COLO829 (cell line): ENCODE results near the gene FSTL5.
"Not testable (repeated sequence)": the region's sequence is repeated elsewhere in the genome, so short reads cannot be mapped to it uniquely, and the experiment has no call there.

ENCODE experiments used
- DNase-seq: peaks from one replicate; pipeline ENCODE4 v3.0.0; 2012; ENCODE audit warnings: low spot score

Gene FSTL5

GRCh38 chr4:162103908-162104307 is 59.9 kb downstream of the FSTL5 start:
- not testable (repeated sequence) for DNase-seq

GRCh38 chr4:162102713-162103112 is 61.1 kb downstream of the FSTL5 start:
- DNase-seq = no peak

GRCh38 chr4:162101337-162101736 is 62.5 kb downstream of the FSTL5 start:
- DNase-seq = no peak

- no peak for DNase-seq
Measured at GRCh38 chr4:162075726-162076125, 88.1 kb downstream of the FSTL5 start.

- no peak for DNase-seq
Measured at GRCh38 chr4:162061214-162061613, 102.6 kb downstream of the FSTL5 start.

- DNase-seq = no peak
Measured at GRCh38 chr4:162059656-162060055, 104.1 kb downstream of the FSTL5 start.

- DNase-seq = no peak
Measured at GRCh38 chr4:162056990-162057389, 106.8 kb downstream of the FSTL5 start.

GRCh38 chr4:162046135-162046534 is 117.7 kb downstream of the FSTL5 start:
- no peak for DNase-seq

- no peak for DNase-seq
Measured at GRCh38 chr4:162038112-162038511, 125.7 kb downstream of the FSTL5 start.

- DNase-seq = no peak
Measured at GRCh38 chr4:162017863-162018262, 145.9 kb downstream of the FSTL5 start.

GRCh38 chr4:162016991-162017390 is 146.8 kb downstream of the FSTL5 start:
- no peak for DNase-seq

GRCh38 chr4:162016219-162016618 is 147.6 kb downstream of the FSTL5 start:
- no peak for DNase-seq

GRCh38 chr4:162015090-162015489 is 148.7 kb downstream of the FSTL5 start:
- DNase-seq = no peak

GRCh38 chr4:162011089-162011488 is 152.7 kb downstream of the FSTL5 start:
- DNase-seq = no peak

GRCh38 chr4:162010362-162010761 is 153.4 kb downstream of the FSTL5 start:
- DNase-seq = no peak

- no peak for DNase-seq
Measured at GRCh38 chr4:161992317-161992716, 171.5 kb downstream of the FSTL5 start.

GRCh38 chr4:161991811-161992210 is 172.0 kb downstream of the FSTL5 start:
- no peak for DNase-seq

GRCh38 chr4:161990721-161991120 is 173.1 kb downstream of the FSTL5 start:
- no peak for DNase-seq

- no peak for DNase-seq
Measured at GRCh38 chr4:161988946-161989345, 174.9 kb downstream of the FSTL5 start.

- DNase-seq = no peak
Measured at GRCh38 chr4:161987611-161988010, 176.2 kb downstream of the FSTL5 start.

- no peak for DNase-seq
Measured at GRCh38 chr4:161952382-161952781, 211.4 kb downstream of the FSTL5 start.

GRCh38 chr4:161949946-161950725 is 213.7 kb downstream of the FSTL5 start:
- DNase-seq = no peak

- no peak for DNase-seq
Measured at GRCh38 chr4:161948026-161948770, 215.6 kb downstream of the FSTL5 start.

- no peak for DNase-seq
Measured at GRCh38 chr4:161937596-161937995, 226.2 kb downstream of the FSTL5 start.
